Stimulated activated CD4-positive, alpha-beta T cell treated with anti-CD3 and anti-CD28 coated beads, Interleukin-2, amount 100 ng/mL, for 4 hours (primary cell): ENCODE measurements around the gene NEMP1.
A peak's percentile ranks its signal among the peaks of the same experiment; 100 is the strongest.
"Not testable (repeated sequence)": the region's sequence is repeated elsewhere in the genome, so short reads cannot be mapped to it uniquely, and the experiment has no call there.

Experiments
- DNase-seq: peaks from one replicate; pipeline ENCODE4 v3.0.0-alpha.2; 2020; ENCODE audit warnings: low read depth

The NEMP1 gene, protein sequence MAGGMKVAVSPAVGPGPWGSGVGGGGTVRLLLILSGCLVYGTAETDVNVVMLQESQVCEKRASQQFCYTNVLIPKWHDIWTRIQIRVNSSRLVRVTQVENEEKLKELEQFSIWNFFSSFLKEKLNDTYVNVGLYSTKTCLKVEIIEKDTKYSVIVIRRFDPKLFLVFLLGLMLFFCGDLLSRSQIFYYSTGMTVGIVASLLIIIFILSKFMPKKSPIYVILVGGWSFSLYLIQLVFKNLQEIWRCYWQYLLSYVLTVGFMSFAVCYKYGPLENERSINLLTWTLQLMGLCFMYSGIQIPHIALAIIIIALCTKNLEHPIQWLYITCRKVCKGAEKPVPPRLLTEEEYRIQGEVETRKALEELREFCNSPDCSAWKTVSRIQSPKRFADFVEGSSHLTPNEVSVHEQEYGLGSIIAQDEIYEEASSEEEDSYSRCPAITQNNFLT

DNA sequence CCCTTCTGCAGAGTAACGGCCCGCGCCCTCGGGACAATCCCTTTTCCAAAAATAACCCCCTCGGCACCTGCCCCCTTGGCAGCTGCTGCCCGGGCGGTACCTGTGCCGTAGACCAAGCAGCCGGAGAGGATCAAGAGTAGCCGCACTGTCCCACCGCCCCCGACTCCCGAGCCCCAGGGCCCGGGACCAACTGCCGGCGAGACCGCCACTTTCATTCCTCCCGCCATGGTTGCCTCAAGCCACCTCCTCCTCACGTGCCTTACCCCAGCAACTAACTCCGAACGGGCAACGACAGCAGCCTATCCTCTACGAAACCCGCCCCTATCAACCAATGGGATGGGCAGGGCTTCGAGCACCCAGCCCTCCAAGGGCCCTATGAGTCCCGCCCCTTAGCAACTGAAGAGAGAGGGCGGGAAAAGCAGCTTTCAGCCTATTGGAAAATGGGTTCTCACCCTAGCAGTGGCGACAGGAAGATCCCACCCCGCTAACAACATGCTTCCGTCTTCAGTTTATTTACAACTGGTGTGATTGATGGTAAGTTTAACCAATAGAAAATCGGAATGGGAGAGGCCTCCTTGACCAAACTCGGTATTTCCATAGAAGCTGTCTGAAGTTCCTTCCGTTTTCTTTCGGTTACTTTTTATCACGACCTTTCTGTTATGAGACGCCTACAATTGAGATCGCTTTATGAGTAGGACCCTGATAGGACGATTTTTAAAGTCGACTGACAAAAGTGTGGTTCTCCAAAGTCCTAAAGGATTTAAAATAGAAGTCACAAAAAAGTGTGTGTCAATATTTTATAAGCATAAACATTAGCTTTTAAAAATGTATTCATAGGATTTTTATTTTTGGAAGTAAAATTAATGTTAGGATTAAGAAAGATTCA is at the start of gene NEMP1:
TSS of gene NEMP1 (minus strand) at position 273 of the 886 bp plus-strand sequence. CDS start at position 227, 46 bp downstream.
- peak; percentile 96 for DNase-seq

DNA sequence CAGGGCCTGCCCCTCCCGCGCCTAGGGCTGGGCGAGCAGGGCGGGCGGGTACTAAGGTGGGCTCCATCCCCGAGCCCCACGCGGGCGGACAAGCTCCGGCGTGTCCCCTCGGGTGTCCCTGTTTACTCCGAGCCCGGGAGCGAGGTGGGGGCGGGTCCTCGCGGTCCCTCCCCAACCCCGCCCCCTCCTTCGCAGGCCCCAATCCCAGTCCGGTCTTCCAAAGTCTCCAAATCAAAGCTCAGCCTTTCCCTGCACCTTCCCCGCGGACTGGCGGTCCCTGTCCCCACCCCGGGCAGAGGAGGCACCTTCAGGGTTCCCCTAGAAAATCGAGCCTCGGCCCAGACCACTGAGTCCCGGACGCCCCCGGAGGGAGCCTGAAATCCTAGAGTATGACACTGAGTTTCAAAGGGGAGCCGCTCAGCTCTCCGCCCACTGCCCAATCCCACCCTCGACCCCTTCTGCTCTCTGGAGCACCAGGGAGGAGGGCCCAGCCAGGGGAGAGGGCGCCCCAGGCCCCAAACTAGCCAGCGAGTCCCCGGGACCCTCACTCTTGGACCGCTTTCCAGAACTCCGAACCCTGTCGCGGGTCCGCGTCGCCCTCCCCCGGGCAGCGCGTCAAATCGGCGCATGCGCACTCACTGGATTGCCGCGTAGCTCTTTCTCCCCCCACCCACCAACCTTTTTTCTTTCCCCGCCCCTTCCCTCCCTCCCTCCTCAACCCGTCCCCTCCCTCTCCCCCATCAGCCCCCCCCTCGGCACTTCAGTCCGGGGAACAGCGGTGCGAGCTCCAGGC is 49.3 kb upstream of the NEMP1 start, which contains the start of gene LRP1:
TSS of gene LRP1 (plus strand) at position 758 of the 793 bp plus-strand sequence. CDS start 482 bp downstream, outside the sequence.
- peak; percentile 77 for DNase-seq

DNA sequence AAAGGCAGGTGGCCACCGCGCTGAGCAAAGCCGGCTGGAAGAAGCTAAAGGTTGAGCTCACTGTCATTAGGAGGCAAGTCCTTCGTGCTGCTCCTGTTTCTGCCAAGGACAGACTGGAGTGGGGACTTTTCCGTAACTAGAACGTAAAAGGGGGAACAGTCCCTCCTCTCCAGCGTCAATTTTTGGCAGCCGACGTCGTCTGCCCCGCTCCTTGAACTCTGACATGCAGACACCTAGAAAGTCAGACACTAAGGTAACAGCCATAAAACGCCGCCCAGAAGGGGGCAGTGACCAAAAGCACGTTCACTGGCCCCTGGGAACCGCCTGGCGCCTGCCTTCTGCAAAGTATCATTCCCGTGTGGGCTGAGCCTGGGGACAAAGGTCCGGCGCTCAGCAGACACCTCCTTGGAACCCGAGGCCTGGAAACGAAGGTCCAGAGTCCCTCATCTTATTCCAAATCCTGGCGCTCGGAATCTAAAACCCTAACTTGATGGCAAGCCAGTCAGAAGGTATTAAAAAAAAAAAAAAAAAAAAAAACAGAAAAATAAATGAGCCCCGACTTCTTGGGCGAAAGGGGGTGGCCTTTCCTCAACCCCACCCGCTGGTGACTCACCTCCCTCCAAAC is 48.6 kb upstream of the NEMP1 start:
- DNase-seq, result peak; percentile 69

DNA sequence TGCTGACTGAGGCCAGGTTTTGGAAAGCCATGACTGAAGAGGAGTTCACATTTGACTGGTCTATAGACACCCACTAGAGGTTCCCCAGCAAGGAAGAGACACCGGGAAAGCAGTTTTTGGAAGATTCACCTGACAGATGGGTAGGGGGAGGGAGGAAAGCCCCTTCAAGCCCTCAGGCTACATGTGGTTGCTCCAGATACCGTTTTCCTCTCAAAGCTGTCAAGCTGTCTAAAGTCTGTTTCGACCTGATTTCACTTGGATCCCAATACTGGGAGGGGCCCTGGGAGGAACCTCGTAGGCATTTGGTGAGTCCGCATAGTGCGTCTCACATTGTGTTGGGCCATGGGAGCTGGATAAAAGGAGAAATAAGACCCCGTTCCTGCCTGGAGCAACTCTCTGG is 48.0 kb upstream of the NEMP1 start:
- DNase-seq, result no peak

DNA sequence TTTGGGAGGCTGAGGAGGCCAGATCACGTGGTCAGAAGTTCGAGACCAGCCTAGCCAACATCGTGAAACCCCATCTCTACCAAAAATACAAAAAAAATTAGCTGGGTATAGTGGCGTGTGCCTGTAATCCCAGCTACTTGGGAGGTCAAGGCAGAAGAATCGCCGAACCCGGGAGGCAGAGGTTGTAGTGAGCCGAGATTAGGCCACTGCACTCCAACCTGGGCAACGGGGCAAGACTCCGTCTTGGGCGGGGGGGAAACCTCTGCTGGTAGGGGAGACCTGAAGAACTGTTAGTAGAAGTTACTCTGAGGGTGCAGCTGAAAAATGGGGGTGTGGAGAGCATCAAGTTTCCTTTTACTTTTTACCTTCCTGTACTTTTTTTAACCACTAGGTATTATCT is 47.5 kb upstream of the NEMP1 start:
- DNase-seq, result no peak

DNA sequence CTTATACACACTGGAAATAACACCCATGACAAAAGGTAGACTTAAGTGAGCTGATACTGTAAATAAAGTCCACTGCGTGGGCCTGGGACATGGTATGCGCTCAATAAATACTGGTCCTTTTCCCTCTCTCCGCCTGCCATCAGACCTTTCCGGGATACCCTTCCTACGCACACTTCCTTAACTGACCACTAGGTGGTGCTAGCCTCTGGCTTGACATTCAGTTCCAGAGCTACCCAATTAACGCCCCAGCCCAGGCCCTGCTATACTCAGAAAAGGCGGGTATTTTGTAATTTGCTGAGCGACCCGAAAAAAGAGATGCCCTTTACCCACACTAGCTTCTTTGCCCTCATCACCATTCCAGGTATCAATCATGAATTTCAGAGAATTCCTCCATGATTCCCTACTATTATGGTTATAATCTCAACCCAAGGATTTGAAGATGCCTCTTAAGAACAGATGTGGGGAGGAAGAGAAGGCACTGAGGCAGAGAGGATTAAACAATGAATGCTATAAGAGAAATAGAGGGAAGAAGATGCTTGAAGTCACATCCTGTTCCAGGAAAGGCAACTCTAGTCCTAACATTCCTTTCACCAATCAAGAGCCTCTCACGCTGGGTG is 45.8 kb upstream of the NEMP1 start:
- peak; percentile 66 for DNase-seq

DNA sequence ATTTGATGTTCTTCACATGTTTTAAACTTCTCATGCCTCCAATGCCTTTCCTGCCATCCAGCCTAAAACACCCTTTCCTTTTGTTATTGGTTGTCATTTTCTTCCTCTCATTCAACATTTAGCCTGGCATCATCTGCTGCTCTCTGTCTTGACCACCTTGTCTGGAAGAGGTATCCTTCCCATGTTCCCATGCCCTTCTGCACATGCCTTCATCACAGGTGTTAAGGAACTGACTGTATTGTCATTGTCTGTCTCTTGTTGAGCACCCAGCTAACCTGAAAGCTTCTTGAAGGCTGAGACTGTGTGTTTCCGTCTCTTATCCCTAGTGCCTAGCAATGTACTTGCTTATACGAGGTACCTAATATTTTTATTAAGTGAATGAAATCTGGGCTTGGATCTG is 45.2 kb upstream of the NEMP1 start:
- DNase-seq, result no peak

DNA sequence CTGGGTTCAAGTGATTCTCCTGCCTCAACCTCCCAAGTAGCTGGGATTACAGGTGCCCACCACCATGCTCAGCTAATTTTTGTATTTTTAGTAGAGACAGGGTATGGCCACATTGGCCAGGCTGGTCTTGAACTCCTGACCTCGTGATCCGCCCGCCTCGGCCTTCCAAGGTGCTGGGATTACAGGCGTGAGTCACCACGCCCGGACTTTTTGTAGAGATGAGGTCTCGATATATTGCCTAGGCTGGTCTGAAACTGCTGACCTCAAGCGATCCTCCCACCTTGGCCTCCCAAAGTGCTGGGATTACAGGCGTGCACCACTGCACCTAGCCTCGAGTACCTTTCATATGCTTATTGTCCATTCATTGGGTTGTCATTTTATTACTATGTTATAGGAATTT is 42.1 kb upstream of the NEMP1 start:
- not testable (repeated sequence) for DNase-seq

DNA sequence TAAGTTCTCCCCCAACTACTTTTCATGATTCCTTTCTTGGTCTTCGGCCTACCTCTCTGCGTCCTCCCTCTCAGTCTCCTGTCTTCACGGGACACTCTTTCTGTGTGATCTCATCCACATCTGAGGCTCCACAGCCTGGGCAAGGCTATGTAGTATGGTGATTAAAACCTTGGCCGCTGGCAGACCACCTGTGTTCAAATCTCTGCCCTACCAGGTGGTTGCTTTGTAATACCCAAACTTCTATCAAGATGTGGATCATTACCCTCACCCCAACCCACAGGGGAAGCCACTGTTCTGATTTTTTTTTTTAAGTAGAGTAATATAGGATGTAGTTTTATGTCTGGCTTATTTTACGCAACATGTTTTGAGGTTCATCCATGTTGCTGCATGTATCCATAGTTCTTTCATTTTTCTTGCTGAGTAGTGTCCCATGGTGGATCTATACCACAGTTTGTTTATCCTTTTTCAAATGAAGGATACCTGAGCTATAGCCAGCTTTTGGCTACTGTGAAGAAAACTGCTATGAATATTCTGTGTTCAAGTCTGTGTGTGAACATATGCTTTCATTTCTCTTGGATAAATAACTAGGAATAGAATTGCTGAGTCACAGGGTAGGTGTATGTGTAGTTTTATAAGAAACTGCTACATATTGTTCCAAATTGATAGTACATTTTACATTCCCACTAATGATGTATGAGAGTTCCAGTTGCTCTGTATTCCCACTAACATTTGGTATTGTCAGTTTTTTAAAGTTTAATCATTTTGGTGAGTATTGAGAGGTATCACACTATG is 40.9 kb upstream of the NEMP1 start:
- DNase-seq, result no peak

DNA sequence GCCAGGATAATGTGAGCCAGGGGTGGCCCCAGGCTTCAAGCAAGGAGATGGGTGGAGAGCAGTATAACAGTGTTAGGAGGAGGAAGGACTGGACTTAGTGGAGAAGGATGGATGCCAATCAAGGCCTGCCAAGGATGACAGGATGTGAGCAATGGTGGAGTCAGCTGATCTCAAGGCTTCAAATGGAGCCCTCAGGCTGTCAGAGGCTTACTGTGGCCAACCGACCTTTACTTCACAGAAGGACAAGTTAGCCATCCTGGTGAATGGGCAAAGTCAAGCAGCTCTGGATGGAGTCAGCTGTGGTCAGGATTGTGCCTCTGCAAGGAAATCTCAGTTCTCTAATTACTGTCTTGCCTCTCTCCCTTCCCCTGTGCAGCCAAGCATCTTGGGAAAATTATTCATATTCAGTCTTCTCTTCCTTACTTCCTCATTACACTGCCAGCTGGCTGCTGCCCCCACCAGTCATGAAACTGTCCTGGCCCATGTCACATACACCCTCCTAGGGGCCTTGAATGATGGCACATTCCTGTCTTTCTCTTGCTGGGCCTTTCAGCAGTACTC is 40.2 kb upstream of the NEMP1 start:
- DNase-seq, result no peak

DNA sequence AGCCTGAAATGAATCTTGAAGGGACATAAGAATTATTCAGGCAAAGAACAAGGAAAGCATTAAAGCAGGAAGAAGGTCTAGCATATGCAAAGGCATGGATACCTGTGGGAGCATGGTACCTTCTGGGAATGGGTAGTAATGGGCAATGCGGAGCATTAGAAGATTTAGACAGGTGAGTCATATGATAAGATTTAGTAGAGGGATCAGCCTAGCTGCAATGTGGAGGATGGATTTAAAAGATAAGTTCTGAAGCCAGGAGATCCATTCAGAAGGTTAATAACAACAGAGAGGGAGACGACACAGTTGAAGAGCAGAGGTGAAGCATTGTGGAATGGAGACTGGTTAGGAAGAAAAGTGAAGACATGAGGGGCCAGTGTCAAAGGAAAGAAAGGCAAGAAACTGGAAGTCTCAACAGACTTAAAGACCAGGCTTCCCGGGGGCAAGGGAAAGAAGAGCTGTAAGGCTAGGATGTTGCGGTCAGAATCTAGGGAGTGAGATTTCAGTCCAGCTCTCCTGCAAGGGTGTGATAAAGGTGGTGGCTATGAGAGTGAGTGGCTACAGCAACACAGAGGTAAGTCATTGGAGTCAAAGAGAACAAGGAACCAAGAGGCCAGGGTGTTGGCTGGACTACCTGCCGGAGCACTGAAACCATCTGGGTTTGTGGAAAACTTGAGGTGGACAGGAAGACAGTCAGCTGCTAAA is 38.1 kb upstream of the NEMP1 start:
- DNase-seq, result no peak

DNA sequence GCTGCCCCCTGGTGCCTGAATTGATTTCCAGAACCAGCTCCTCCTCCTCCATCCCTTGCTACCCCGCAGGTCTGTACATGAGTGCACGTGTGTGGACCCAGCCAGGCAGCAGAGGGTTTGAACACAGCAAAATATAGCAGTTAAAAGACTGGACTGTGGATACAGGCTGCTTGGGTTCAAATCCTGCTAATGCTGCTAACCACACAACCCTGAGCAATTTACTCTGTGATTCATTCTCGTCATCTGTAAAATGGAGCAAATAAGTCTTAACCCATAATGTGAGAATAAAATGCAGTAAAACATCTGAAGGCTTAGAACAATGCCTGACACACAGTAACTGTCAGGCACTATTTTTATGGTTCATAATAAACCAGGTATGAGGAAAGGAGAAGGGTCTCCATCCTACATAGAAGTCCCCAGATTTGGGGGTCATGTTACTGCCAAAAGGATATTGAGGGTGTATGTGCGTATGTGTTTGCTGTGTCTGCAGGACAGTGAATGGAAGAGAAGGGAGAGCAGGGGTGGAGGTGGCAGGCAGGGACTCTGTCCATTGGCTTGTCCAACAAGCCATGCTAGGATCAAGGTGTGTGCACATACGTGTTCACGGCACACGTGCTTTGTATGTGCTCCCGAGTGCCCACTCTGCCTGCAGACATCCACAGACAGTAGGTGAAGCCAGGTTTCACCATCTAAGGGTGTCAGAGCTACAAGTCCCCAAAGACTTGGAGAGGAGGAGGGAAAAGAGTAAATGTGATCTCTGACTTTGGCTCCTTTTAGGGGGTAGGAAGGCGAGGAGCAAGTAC is 34.1 kb upstream of the NEMP1 start:
- no peak for DNase-seq

DNA sequence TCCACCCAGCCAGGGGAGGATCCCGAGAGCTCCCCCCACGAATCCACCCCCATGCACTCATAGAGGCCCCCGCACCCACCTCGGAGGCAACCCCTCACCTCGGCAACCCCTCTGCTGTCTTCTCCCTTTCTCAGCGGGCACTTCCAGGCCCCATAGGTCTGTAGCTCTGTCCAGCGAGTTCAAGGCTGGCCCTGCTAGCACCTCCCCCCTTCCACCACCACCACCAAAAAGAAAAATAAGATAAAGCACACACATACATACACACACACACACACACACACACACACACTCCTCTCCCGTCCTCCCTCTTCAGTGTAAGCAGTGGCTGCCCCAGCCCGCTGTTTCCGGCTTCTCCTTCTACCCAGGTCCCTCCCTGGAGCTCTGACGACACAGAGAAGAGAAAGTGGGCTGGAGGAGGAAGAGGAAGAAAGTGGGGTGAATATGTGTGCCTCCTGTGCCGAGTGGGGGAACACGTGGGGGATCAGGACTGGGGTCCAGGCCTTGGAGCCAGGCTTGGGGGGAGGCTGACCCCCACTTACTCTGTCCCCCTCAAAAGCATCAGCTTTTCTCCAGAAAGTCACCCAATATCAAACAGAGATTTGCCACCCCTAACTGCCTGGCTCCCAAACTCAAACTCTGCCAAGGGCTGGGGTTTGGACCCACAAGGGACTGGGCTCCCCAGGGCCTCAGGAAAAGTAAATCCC is 32.6 kb upstream of the NEMP1 start, which contains the start of gene STAT6:
TSS of gene STAT6 (minus strand) at position 332 of the 704 bp plus-strand sequence. CDS start 3,084 bp downstream, outside the sequence.
- peak; percentile 83 for DNase-seq

DNA sequence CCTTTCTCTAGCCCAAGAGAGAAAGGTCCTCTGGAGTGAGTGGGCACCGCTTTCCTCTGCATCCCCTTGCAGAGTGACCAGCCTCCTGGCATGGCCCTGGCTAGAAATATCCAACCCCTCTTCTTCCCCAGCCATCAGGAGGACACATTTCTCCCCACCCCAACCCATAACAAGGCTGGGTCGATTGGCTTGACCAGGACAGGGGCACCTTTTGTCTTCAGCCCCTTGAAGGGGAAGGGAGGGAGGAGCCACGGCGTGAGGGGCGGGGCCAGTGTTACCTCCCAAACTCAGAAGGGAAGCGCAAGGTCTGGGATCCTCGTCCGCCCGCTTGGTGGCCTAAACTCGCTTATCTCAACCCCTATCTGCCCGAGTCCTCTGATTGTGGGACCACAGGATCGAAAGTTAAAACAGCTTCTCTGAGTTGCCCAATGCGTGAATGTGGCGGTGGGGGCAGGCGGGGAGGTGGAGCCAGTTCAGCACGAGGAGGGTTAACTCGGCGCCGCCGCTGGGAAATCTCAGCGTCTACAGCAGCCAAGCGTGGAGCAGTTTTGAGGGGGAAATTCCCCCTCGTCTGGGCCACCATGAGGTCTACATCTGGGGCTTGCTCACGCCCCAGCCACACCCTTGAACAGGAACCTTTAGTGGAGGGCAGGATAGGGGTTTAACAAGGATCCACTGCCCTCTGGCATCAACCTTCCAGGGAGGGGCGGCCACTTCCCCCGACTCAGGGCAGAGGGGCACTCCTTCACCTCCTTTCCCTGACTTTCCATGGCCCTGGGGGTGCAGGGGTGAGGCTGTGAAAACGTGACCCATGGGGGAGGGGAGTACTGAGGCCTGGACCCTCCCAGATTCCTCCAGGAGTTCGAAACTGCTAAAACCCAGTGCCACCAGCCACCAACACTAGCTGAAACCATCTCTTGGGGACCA is 31.8 kb upstream of the NEMP1 start:
- peak; percentile 72 for DNase-seq

DNA sequence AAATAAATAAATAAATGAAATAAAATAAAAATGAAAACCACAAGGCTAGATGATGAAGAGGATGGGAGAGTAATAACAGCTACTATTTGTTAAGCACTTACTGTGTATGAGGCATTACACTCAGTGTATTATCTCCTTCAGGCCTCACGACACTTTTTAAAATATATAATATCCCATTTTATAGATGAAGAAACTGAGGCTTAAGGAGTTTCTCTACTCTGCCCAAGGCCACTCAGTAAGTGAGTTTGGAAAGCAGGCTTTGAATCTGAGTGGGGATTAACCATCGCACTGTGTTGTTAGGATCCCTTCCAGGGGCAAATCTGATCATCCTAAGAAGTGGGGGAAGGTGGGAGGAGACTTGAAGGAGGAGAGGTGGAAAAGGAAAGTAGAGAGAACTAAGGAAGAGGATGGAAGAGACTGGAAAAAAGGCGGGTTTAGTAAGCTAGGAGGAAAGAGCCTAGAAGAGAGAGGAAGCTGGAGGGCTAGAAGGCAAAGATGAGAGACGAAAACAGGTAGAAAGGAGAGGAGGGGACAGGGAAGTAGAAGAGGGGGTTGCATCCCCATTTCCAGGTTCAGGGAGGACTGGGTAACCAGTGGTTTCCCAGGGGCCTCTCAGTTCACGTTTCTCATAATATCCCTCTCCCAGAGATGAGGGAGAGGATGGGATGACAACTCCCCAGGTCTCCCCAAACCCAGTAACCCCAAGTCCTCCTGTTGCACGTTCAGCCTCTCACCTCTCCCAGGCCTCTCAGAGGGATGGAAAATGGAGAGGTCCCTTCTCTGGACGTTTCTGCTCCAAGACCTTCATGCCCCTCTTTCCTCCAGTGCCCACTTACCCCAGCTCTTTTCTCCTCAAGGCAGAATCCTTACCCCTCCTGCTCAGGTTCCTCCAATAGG is 30.9 kb upstream of the NEMP1 start:
- no peak for DNase-seq
